GM18526 (cell line): ENCODE measurements around the gene ADGB.

Experiments
- POLR2A ChIP-seq: IDR thresholded peaks from 3 replicates; pipeline ENCODE4 v1.6.1; 2011; ENCODE audit not compliant: insufficient read length; ENCODE audit errors: extremely low read depth

ADGB gene

DNA sequence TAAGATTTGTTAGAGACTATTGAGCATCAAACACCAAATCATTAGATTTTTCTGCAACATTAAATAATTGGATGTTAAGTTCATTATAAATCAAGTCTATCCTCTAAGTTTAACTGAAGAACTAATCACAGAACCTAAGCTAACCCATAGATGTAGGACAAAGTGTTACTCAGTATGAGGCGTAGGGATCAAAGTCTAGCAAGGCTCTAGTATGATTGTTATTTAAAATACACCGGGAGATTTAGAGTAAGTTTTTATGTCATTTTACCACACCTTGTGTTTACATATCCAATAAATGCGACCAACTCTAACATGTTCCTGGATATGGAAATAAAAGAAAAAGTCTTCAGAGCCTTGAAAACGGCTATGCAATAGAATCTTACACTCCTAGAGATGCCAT lies 2.6 kb downstream of the ADGB start:
- no peak for TF ChIP-seq POLR2A

DNA sequence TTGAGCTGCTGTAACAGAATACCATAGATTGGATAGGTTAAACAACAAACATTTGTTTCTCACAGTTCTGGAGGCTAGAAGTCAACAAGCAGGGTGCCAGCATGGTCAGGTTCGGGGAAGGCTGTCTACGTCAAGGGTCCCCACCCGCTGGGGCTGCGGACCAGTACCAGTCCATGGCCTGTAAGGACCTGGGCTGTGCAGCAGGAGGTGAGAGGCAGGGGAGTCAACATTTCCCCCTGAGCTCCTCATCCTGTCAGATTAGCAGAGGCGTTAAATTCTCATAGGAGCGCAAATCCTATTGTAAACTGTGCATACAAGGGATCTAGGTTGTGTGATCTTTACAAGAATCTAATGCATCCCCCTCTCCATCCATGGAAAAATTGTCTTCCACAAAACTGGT lies 3.8 kb downstream of the ADGB start:
- TF ChIP-seq POLR2A: no peak

DNA sequence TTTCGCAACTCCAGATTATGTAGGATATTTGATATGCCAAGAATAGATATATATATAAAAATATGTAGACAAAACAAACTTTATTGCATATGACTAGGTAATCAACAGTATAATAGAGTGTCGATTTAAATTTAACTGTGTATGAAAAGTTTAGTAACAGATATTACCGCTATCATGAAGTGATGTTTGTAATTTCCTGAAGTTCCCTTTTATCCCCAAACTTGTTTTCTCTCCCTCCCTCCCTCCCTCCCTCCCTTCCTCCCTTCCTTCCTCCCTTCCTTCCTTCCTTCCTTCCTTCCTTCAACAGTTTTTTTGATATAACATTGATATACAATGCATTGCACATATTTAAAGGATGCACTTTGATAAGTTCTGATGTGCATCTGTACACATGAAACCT lies 15.2 kb downstream of the ADGB start:
- no peak for TF ChIP-seq POLR2A

DNA sequence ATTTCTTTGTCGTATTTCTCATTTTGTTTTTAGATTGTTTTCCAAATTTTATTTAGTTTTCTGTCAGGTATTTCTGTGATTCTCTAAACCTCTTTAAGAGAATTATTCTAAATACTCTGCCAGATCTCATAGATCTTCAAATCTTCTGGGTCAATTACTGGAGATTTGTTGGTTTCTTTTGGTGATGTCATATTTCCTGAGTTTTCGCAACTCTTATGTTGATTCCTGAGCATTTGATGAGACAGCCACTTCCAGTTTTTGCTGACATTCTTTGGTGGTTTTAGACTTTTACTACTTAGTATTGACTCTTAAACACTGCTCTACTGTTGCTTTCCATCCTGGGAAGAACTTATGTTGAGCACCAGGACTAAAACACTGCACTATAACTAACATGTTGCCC lies 21.9 kb downstream of the ADGB start:
- TF ChIP-seq POLR2A: no peak

DNA sequence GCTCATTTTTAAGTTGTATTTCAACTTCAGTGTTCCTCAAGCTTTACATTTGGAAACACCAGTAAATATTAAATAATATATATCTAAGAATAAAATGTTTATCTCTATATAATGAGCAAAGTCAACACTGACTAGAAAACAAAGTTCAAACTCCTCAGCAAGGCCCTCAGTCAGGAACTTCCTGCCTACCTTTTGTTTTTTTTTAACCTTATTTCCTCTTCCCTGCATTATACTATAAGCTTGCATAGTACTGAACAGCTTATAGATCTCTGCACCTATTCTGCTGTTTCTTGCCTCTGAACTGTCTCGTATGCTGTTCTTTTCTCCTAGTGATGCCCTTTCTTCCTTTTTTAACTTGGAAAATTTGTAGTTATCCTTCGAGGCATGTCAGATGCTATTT lies 29.6 kb downstream of the ADGB start:
- TF ChIP-seq POLR2A: no peak

DNA sequence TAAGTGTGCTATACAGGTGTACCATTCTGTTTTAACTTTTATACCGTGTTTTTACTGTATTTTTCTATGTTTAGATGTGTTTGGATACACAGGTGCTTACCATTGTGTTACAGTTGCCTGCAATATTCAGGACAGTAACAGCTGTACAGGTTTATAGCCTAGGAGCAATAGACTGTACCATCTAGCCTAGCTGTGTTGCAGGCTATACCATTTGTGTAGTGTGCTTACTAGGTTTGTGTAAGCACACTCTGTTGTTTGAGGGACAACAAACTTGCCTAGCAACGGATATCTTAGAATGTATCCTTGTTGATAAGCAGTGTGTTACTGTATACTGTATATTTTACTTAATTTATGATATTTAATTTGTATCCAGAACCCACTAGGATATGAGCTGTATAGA lies 35.2 kb downstream of the ADGB start:
- no peak for TF ChIP-seq POLR2A

DNA sequence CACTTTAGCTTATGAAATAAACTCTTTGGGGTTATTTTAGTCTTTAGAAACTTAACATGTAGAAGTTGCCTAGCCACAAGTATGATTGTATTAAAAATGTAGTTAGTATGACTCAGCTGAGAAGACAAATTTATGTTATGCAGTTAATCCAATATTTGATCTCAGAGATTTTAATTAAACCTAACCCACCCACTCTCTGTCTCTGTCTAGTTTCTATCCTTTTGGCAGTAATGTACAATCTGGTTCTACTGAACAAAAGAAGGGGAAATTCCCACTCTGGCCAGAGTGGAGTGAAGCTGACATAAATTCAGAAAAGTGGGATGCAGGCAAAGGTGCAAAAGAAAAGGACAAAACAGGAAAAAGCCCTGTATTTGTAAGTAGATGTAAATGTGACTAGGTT lies 36.4 kb downstream of the ADGB start:
- TF ChIP-seq POLR2A: no peak

DNA sequence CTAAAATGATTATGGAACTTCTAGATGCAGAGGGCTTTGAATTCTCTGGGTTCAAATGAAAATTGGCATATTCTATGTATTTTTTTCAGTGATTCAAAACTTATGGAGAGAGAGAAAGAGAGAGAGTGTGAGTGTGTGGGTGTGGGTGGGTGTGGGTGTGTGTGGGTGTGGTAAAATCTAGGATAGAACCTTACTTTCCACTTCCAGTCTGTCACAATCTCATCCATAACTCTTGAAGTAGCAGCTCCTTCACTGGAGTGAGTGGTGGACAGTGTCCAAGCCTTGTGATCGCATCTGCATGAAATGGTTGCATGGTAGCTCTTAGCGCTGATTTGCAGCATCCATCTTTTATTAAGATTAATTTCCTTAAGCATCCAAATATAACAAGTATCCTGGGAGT lies 37.7 kb downstream of the ADGB start:
- TF ChIP-seq POLR2A: no peak

DNA sequence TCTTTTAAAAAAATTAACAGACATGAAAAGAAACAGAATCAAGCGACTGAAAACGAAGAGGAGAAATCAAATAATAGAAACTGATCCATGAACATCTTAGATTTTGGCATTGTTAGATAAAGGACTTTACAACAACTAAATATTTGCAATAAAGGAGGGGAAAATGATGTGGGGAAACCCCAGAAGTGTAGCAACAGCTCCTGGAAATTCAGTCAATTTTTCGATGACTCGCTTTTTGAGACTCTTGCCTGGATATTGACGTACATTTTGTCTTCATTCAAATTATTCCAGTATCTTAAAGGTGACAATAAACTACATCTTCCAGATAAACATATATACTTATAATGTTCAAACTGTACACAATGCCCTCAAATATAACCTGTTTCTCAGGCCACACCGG lies 44.1 kb downstream of the ADGB start:
- no peak for TF ChIP-seq POLR2A

DNA sequence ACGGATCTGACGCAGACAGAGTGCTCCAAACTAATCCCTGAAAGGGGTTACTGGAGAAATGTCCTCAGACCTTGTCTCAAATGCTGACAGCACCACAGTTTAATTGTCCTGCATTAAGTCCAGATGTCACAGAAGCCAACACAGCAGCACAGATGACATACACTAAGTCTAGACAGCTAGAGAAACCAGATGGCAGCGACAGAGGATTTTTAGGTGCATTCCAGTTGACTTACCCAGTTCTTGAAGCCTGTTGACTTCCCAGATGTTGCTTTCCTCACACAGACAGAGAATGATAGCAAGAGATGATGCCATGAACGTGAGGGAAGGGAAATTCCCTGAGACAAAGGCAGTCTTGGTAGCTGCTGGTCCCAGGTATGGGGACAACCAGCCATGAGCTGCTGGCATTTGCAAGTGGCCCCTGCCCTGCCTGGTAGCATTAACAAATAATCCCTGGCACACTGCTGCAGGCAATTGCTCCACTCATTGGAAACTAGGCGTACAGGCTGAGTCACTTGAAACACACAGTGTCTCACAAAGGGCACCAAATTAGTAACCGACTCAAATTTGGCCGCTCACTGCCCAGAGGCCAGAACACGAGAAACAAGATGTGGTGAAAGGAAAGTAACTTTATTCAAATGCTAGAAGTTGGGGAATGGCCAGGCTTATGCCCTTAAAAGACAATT lies 52.2 kb downstream of the ADGB start:
- TF ChIP-seq POLR2A: no peak

DNA sequence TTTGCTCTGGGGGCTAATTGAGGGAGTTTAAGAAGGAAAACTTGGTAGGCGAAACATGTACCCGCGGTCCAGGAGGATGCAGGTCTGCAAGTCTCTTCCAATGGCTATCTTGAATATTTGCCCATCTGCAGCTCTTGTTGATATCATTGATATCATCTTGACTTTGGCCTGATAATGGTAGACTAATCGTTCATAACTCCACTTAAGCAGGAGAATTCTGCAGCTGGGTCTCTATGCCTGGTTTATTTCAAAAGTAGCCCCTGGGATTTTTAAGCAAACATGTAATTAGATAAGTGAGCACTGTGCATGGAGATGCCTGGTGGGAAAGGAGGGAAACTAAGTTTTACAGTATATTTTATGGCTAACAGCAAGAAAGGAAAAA lies 52.7 kb downstream of the ADGB start:
- TF ChIP-seq POLR2A: no peak

DNA sequence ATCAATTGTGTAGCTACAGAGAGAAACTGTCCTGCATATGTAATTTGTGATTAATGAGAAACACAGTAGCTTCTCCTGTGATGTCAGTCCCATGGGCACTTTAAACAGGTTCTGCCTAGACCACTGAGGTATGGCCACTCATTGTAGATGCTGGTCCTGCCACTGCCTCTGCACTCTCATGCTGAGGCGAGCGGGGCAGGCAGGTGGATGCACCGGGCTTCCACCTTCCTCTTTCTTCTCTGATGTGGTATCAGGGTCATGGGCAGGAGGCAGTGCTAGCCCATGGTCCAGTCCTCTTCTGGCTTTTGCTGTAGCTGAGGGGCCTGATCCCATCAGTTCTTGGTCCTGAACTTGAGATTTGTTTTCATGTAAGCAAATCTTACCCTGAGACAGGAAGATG lies 58.7 kb downstream of the ADGB start:
- no peak for TF ChIP-seq POLR2A

DNA sequence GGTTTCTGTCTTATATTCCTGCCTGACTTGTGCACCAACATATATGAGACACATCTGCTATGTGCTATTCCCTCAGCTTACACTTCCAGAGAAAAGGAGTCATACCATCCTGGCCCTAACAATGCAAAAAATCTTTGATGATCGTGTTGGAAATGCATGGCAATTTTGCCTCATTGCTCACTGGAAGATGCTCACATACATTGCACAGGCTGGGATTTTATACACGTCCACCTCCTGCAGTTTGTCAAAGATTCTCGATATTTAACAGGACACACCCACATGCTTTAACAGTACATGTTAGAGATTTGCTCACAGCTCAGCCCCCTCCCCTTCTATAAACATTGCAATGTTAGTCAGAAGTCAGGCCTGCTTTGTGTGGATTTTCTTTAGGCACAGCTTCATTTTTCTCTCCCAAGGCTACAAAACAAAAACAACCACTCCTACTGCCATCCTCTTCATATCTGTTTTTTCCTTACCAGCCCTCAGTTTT lies 66.1 kb downstream of the ADGB start:
- TF ChIP-seq POLR2A: no peak

DNA sequence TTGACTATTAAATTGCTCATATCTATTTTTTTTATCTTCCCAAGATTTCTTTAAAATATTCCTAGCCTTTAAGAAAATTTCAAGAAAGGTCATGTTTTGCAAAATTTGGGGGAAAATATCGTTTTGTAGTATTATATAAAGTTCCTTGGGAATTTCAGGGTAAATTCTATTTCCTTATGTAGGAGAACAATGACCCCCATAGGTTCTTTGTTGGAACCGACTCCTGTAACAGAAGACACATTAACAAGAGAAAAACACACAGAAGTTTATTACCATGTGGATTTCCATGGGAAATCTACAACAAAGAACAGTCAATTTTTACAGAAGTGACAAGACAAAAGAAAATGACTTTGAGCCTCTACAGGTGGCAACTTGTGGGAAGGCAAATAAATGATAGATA lies 68.1 kb downstream of the ADGB start:
- TF ChIP-seq POLR2A: no peak

DNA sequence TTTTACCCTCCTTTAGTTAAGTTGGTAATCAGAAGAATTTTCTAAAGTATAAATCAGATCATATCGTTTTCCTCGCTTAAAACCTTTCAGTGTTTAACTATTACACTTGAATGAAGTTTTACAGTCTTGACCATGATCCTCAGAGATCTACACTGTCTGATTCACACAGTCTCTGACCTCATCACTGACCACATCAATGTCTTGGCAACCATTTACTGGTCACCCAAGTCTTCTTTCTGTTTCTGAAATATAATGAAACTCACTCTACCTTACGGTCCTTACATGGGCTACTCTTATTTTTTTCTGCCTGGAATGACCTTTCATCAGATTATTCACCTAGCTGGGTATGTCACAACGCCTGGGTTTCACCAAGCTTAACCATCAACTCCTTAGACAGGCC lies 71.4 kb downstream of the ADGB start:
- no peak for TF ChIP-seq POLR2A

DNA sequence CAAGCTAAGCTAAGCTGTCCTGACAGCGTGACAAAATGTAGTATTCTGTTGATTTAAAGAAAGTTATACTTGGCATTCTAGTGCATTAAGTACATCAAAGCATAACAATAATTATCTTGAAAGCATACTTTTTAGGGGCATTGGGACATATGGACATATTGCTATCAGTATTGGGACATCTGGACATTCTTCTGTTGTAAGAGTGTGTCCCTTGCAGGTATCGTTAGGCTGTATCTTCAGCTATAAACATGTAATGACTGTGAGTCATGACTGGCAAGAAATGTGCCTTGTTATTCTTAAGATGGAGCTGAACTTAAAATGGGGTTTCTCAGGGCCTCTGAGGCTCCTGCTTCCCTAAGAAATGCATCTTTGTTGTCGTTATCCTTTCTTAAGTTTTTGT lies 74.3 kb downstream of the ADGB start:
- TF ChIP-seq POLR2A: no peak

DNA sequence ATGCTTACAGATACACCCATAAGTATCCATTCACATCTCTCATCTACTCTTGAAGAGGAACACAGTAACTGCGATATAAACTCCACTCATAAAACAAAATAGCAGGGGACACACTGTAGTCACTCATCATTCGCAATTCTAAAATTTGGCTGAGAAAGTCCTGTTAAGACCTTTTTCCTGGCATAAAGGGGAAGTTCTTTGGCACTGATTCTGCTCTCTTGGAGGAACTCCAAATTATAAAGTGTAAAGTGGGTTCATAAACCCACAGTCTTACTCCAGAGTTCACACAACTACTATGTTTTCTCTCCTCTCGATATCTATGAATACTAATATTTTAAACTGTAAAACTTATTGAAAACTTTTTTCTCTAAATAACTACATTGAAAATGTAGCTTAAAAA lies 80.6 kb downstream of the ADGB start:
- TF ChIP-seq POLR2A: no peak
